Pulmonary artery endothelial cell (primary cell): ENCODE measurements around the gene CCDC192. TPM values are rescaled to one million over a fixed set of nuclear protein-coding genes. Genes with fewer than 3 reads are reported as not detected.

ENCODE experiments used
- DNase-seq: peaks from one replicate; pipeline ENCODE4 v3.0.0-alpha.2; 2011; ENCODE audit warnings: low read depth, low spot score
- total RNA-seq: library from RNA; depleted of rRNA; stranded (reverse); fragments of >200 nt; gene quantifications from 2 replicates; pipeline ENCODE4 v1.2.3, GENCODE V29; 2014

CCDC192 gene
- total RNA-seq, 1 donor from 2014 or later, result not detected

GRCh38 chr5:127976991-127977717, 274.0 kb downstream of the CCDC192 start:
- no peak for DNase-seq

- no peak for DNase-seq
These were observed 275.6 kb downstream of the CCDC192 start for GRCh38 chr5:127978738-127979300.

GRCh38 chr5:127979475-127979874, 276.3 kb downstream of the CCDC192 start:
- no peak for DNase-seq

GRCh38 chr5:127980843-127981242, 277.7 kb downstream of the CCDC192 start:
- DNase-seq, result no peak

GRCh38 chr5:127981498-127981897, 278.3 kb downstream of the CCDC192 start:
- no peak for DNase-seq

GRCh38 chr5:127985811-127986325, 282.7 kb downstream of the CCDC192 start:
- no peak for DNase-seq

- no peak for DNase-seq
These were observed 284.4 kb downstream of the CCDC192 start for GRCh38 chr5:127987354-127988145.

- peak; percentile 75 for DNase-seq
These were observed 285.1 kb downstream of the CCDC192 start for GRCh38 chr5:127988146-127988760.

Other genes starting within 250 kb of the CCDC192 start
- 37.7 and 38.1 TPM in 2 replicates for gene PRRC1, start 185.8 kb upstream of the CCDC192 start, total RNA-seq
- not detected in 2 replicates for gene CTXN3, start 54.3 kb upstream of the CCDC192 start, total RNA-seq